Natural killer cell (primary cell): Measurements from ENCODE around the gene SLC29A4. TPM values are rescaled to one million over a fixed set of nuclear protein-coding genes. Genes with fewer than 3 reads are reported as not detected.
"Not testable (repeated sequence)": the region's sequence is repeated elsewhere in the genome, so short reads cannot be mapped to it uniquely, and the experiment has no call there.

Experiments used
- ATAC-seq, 3 donors: fragments of 150-1000 bp in 2 of 3; fragments of 200-7000 bp in 1 of 3; cut with Tn5 transposase; 1 replicate in 1 of 3; 2 replicates in 2 of 3; pipeline ENCODE4 v1.10.0; 2021; ENCODE audit warnings: mild to moderate bottlenecking in 2 of 3, moderate library complexity in 2 of 3
- DNase-seq, 2 donors: peaks; one replicate each; pipeline versions ENCODE4 v3.0.0 to v3.0.0-alpha.2; 2013 to 2021; ENCODE audit warnings: mixed read lengths in 1 of 2
- H3K27ac ChIP-seq: one replicate; pipeline ENCODE4 v1.5.1; 2013; ENCODE audit warnings: mild to moderate bottlenecking, low read length
- H3K27me3 ChIP-seq: one replicate; pipeline ENCODE4 v1.6.1; 2013; ENCODE audit warnings: low read length; ENCODE audit not compliant: control insufficient read depth, insufficient read depth
- H3K36me3 ChIP-seq: one replicate; pipeline ENCODE4 v1.6.1; 2013; ENCODE audit warnings: low read length; ENCODE audit not compliant: control insufficient read depth, insufficient read depth
- H3K4me1 ChIP-seq: one replicate; pipeline ENCODE4 v1.6.1; 2013; ENCODE audit warnings: low read length; ENCODE audit not compliant: control insufficient read depth, insufficient read depth
- H3K4me3 ChIP-seq: one replicate; pipeline ENCODE4 v1.5.1; 2013; ENCODE audit warnings: low read length
- H3K9me3 ChIP-seq: one replicate; pipeline ENCODE4 v1.6.1; 2013; ENCODE audit warnings: low read length; ENCODE audit not compliant: control insufficient read depth, insufficient read depth
- H3K27ac Mint-ChIP-seq, 2 donors: one replicate each; pipeline ENCODE4 v1.8.0; 2022; ENCODE audit warnings: mild to moderate bottlenecking in 2 of 2, mixed read lengths in 2 of 2, moderate library complexity in 1 of 2
- H3K27me3 Mint-ChIP-seq, 2 donors: one replicate each; pipeline ENCODE4 v1.8.0; 2022; ENCODE audit warnings: low read depth in 2 of 2, mixed read lengths in 2 of 2
- H3K36me3 Mint-ChIP-seq: one replicate; pipeline ENCODE4 v1.8.0; 2022; ENCODE audit warnings: mixed read lengths
- H3K4me1 Mint-ChIP-seq, 2 donors: one replicate each; pipeline ENCODE4 v1.8.0; 2022; ENCODE audit warnings: mixed read lengths in 2 of 2
- H3K4me3 Mint-ChIP-seq: one replicate; pipeline ENCODE4 v1.8.0; 2022; ENCODE audit warnings: mild to moderate bottlenecking, moderate library complexity, mixed read lengths
- H3K9me3 Mint-ChIP-seq, 2 donors: one replicate each; pipeline ENCODE4 v1.8.0; 2022; ENCODE audit warnings: mixed read lengths in 2 of 2
- WGBS: methylation state at CpG from one replicate; pipeline ENCODE4 v1.1.7; 2013; ENCODE audit warnings: missing lambda C conversion rate; ENCODE audit not compliant: insufficient coverage; 5-methylcytosine and 5-hydroxymethylcytosine counted together
- intact Hi-C: fragments of 100-400 bp; cut with micrococcal nuclease; formaldehyde crosslinking; loops from one replicate; pipeline ENCODE4 v1.14.2; 2022
- total RNA-seq, 4 donors: library from RNA; stranded (reverse); fragments of 120-200 nt in 1 of 4; gene quantifications; one replicate each; pipeline versions ENCODE4 v1.2.3 to v1.2.4, GENCODE V29; 2013 to 2022
- TF ChIP-seq, protein P1 (sequence below): fragments of 200-600 bp; IDR thresholded peaks from one replicate; pipeline ENCODE4 v1.8.0; 2022; ENCODE audit warnings: antibody characterized with exemption

The SLC29A4 gene
- total RNA-seq, 3 donors from 2014 or later (not counting 1 experiment from before 2014, with no cell fraction given) = 0.16 to 0.95 (median 0.40) TPM

- Histone ChIP-seq H3K4me1 (peaks cover 33% of the 10 kb centered on the region), H3K27me3 (peaks cover 3% of the 10 kb centered on the region), H3K4me3 (no peak overlapping the region), H3K27ac (no peak overlapping the region), H3K9me3 (no peaks in the 10 kb centered on the region), H3K36me3 (no peaks in the 10 kb centered on the region)
- no peak for DNase-seq
- intact Hi-C loops = no loop called here
- Mint-ChIP-seq H3K27ac (no peak overlapping the region), H3K27me3 (peaks cover 10 to 22% of the 10 kb centered on the region in 2 donors), H3K36me3 (no peaks in the 10 kb centered on the region), H3K4me1 (peaks cover 14 to 18% of the 10 kb centered on the region in 2 donors), H3K4me3 (no peak overlapping the region), H3K9me3 (no peaks in the 10 kb centered on the region)
- 93% methylated on average over 19 of the region's 19 CpGs for WGBS
- TF ChIP-seq, protein P1, sequence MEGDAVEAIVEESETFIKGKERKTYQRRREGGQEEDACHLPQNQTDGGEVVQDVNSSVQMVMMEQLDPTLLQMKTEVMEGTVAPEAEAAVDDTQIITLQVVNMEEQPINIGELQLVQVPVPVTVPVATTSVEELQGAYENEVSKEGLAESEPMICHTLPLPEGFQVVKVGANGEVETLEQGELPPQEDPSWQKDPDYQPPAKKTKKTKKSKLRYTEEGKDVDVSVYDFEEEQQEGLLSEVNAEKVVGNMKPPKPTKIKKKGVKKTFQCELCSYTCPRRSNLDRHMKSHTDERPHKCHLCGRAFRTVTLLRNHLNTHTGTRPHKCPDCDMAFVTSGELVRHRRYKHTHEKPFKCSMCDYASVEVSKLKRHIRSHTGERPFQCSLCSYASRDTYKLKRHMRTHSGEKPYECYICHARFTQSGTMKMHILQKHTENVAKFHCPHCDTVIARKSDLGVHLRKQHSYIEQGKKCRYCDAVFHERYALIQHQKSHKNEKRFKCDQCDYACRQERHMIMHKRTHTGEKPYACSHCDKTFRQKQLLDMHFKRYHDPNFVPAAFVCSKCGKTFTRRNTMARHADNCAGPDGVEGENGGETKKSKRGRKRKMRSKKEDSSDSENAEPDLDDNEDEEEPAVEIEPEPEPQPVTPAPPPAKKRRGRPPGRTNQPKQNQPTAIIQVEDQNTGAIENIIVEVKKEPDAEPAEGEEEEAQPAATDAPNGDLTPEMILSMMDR = no peak
- ATAC-seq = no peak
Measured at GRCh38 chr7:5238500-5238899, 44.2 kb upstream of the SLC29A4 start.

- intact Hi-C loops = no loop called here
- no peak overlapping the region for H3K27ac Mint-ChIP-seq
- no peak overlapping the region for H3K4me3 ChIP-seq
Measured at GRCh38 chr7:5243261-5243660, 39.5 kb upstream of the SLC29A4 start.

GRCh38 chr7:5248201-5248885 lies 34.4 kb upstream of the SLC29A4 start:
- Mint-ChIP-seq H3K9me3 (no peaks in the 10 kb centered on the region), H3K27ac (no peak overlapping the region), H3K36me3 (no peaks in the 10 kb centered on the region), H3K4me3 (no peak overlapping the region), H3K4me1 (no peaks in the 10 kb centered on the region), H3K27me3 (no peaks in the 10 kb centered on the region)
- H3K9me3 ChIP-seq = no peaks in the 10 kb centered on the region
- 80% methylated on average over 31 of the region's 31 CpGs for WGBS
- no peaks in the 10 kb centered on the region for H3K27me3 ChIP-seq
- H3K27ac ChIP-seq = no peak overlapping the region
- TF ChIP-seq, protein P1 = no peak
- no peak for ATAC-seq
- intact Hi-C loops = no loop called here
- no peaks in the 10 kb centered on the region for H3K4me1 ChIP-seq
- no peaks in the 10 kb centered on the region for H3K36me3 ChIP-seq
- no peak overlapping the region for H3K4me3 ChIP-seq
- DNase-seq = no peak

More at GRCh38 chr7:5243261-5243660, 39.5 kb upstream of the SLC29A4 start:
- Mint-ChIP-seq H3K27me3 (peaks cover 10 to 20% of the 10 kb centered on the region in 2 donors), H3K36me3 (no peaks in the 10 kb centered on the region), H3K4me3 (no peak overlapping the region), H3K4me1 (peaks cover 12 to 14% of the 10 kb centered on the region in 2 donors), H3K9me3 (no peaks in the 10 kb centered on the region)
- WGBS = 89% methylated on average over 12 of the region's 12 CpGs
- Histone ChIP-seq H3K9me3 (no peaks in the 10 kb centered on the region), H3K36me3 (no peaks in the 10 kb centered on the region), H3K27ac (no peak overlapping the region), H3K4me1 (peaks cover 16% of the 10 kb centered on the region), H3K27me3 (peaks cover 3% of the 10 kb centered on the region)
- TF ChIP-seq, protein P1 = no peak
- DNase-seq = no peak
- ATAC-seq = no peak

DNA sequence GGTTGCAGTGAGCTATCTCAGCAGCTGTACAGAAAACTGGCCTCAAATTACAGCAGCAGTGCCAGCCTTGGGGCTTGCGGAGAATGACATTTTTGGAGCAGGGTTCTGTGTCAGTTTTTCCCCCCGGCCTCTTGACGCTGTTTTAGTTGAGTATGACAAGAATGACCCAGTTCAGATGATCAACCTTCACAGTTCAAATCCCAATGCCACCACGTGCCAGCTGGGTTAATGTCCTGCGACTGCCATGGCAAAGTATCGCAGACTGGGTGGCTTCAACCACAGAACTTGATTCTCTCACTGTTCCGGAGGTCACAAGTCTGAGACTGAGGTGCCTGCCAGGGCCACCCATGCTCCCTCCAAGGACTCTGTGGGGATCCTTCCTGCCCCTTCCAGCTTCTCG lies 32.0 kb upstream of the SLC29A4 start:
- H3K4me3 ChIP-seq, intact Hi-C loops, H3K4me1 Mint-ChIP-seq, H3K27me3 ChIP-seq, H3K27ac ChIP-seq, H3K36me3 ChIP-seq, H3K9me3 Mint-ChIP-seq, H3K9me3 ChIP-seq, ATAC-seq, H3K27me3 Mint-ChIP-seq, DNase-seq, H3K27ac Mint-ChIP-seq, H3K4me1 ChIP-seq, H3K36me3 Mint-ChIP-seq, H3K4me3 Mint-ChIP-seq: not testable (repeated sequence)
- 87% methylated on average over 8 of the region's 8 CpGs for WGBS

DNA sequence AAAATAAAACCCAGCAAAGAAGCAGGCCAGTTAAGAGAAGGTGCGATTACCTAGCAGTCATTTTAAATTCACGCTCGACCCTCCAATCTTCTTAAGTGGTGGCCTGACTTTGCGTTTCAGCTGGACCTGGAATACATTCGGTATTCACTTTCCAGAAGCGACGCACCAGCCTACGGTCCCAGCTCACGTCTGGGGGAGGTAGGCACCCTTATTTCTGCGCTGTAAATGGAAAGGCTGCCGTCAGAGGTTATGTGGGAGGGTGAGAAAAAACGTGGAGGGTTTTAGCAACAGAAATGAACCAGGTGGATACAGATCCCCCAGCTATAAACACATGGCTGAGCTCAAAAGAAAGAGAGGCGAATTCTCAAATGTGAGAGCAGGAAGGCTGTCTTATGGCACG lies 29.2 kb upstream of the SLC29A4 start:
- H3K4me1 ChIP-seq, H3K36me3 Mint-ChIP-seq, H3K27ac Mint-ChIP-seq, H3K4me3 ChIP-seq, H3K4me1 Mint-ChIP-seq, ATAC-seq, intact Hi-C loops, H3K27ac ChIP-seq, H3K36me3 ChIP-seq, DNase-seq, H3K9me3 Mint-ChIP-seq, H3K9me3 ChIP-seq, H3K27me3 Mint-ChIP-seq, H3K27me3 ChIP-seq, H3K4me3 Mint-ChIP-seq: not testable (repeated sequence)
- WGBS = 82% methylated on average over 14 of the region's 14 CpGs

DNA sequence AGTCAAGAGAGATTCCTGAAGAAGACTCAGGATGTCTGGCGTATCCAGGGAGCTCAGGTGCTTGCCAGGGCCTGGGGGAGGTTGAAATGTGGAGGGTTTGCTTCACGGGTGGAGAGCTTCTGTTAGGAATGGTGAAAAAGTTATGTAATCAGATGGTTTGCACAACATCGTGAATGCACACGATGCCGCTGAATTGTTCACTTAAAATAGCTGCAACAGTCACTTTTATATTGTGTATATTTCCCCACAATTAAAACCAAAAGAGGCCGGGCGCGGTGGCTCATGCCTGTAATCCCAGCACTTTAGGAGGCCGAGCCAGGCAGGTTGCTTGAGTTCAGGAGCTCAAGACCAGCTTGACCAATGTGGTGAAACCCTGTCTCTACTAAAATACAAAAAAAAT lies 28.4 kb upstream of the SLC29A4 start:
- DNase-seq = not testable (repeated sequence)

More for the DNA sequence above, 28.4 kb upstream of the SLC29A4 start:
- H3K27ac Mint-ChIP-seq, ATAC-seq, H3K36me3 Mint-ChIP-seq, H3K4me3 ChIP-seq, H3K9me3 ChIP-seq, H3K27ac ChIP-seq, intact Hi-C loops, H3K4me1 Mint-ChIP-seq, H3K4me1 ChIP-seq, H3K36me3 ChIP-seq, H3K27me3 Mint-ChIP-seq, H3K9me3 Mint-ChIP-seq, H3K27me3 ChIP-seq, H3K4me3 Mint-ChIP-seq: not testable (repeated sequence)
- WGBS = 91% methylated on average over 8 of the region's 9 CpGs
